Activated CD4-positive, alpha-beta T cell treated with anti-CD3 and anti-CD28 coated beads for 24 hours (primary cell): ENCODE measurements around the gene FBXW5.

Source experiments
- DNase-seq, 2 donors: peaks; one replicate each; pipeline ENCODE4 v3.0.0-alpha.2; 2020; ENCODE audit warnings: low read depth in 2 of 2

Gene FBXW5

DNA sequence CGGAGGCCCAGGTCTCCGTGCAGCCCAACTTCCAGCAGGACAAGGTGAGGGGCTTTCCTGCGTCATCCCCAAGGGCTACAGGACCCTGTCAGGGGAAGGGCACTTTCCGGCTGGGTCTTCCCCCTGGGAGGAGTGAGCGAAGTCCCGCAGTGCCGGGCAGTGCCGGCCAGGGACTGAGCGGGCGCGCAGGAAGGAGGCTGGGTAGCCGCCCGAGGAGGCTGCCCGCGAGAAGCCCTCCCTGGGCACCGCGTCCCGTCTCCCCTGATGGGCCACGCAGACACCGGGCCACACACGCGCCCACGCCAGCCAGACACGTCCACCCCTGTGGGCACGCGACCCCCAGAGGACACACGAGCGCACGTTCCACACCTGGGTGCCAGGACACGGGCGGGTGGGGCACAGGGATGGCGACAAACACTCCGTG lies 33.1 kb upstream of the FBXW5 start:
- no peak for DNase-seq

GRCh38 chr9:136977223-136977622 lies 32.7 kb upstream of the FBXW5 start, which contains the start of gene PTGDS:
TSS of gene PTGDS (plus strand) at chr9:136977504. CDS start at chr9:136977579, 75 bp downstream.
- DNase-seq: no peak

DNA sequence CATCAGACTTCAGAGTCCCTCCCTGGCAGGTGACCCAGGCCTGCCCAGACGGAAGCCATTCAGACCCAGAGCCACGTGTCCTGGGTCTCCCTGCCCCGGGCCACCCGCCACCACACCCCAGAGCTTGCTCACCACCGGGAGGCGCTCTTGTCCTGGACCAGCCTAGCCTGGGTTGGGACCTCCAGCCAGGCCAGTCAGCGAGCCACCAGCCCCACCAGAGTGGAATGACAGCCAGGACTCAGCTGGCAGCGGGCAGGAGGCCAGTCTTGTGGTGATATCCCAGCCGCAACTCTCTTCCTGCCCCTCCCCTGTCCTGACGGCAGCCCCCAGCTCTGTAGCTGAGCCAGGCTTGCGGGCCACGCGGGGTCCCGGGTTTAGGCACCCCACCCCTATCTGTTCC lies 31.1 kb upstream of the FBXW5 start:
- no peak for DNase-seq

GRCh38 chr9:136974817-136975535 lies 30.4 kb upstream of the FBXW5 start:
- DNase-seq: no peak

- DNase-seq: no peak
These were observed 29.4 kb upstream of the FBXW5 start for GRCh38 chr9:136973618-136974617.

- DNase-seq: no peak
These were observed 28.2 kb upstream of the FBXW5 start for GRCh38 chr9:136972743-136973142.

DNA sequence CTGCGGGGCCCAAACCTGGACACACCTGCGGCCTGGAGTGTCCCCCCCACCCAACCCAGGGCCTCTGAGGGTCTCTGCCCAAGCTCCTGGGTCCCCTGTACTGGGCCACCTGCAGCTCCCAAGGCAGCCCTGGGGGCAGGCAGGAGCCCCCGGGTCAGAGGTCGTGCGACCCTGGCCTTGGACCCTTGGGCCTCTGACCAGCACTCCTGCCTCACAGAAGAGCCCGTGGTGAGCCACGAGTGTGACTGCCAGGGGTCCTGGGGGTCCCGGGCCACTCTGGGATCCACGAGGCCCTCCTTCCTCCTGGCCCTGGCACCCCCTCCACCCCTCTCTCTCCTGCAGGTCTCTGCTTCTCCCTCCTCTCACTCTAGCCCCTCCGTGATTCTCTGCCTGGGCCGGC lies 27.8 kb upstream of the FBXW5 start:
- no peak for DNase-seq

DNA sequence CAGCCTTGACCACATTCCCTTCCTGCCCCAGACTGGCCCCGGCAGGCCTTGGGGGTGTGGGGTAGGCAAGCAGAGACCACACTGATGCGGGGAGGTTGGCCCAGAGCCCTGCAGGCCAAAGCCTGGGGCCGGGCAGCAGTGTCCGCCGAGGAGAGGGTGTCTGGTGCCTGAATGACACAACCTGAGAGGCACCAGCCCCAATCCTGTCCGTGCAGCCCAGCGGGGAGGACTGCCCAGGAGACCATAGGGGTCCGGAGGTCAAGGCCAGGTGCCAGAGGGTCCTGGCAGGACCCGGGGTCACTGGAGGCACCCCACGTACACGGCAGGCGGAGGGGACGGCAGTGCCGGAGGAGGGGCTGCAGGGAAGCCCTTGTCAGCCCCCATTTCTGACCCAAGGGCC lies 27.2 kb upstream of the FBXW5 start:
- no peak for DNase-seq

DNA sequence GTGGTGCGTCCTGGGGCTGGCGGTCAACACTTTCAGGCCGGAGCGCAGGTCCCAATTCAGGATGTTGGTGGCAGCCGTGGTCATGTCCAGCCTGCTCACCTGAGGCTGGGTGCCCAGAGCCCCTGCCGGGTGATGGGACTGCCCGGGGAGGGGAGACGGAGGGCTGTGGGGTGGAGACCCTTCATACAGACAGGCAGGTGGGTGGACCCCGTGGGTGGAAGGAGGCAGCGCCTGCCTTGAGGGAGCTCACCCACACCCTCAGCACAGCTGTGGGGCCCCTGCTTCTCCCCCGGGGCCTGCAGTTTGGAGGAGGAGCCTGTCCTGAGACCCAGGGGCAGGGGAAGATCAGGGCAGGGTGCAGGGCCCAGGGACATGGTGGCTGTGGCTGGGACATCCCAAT lies 25.8 kb upstream of the FBXW5 start:
- DNase-seq: no peak

GRCh38 chr9:136969774-136970173 lies 25.2 kb upstream of the FBXW5 start:
- no peak for DNase-seq

DNA sequence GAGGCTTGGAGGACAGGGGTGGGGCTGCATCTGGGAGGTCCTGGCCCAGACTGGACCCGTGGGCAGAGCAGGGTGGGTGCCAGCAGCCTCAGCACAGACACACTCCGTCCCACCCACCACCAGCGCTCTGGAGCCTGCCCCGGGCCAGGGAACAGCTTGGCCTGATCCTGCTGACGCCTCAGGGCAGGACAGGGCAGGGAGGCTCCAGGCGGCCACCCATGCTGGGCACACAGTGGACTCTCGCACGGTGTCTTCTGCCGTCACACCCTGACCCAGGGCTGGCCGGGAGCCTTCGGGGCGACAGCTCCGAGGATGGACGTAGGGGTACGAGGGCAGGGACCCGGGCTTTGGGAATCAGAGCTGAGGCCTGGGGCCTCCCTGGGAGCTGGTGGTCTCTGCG lies 24.6 kb upstream of the FBXW5 start:
- DNase-seq: no peak

GRCh38 chr9:136968333-136969127 lies 24.0 kb upstream of the FBXW5 start:
- no peak for DNase-seq

DNA sequence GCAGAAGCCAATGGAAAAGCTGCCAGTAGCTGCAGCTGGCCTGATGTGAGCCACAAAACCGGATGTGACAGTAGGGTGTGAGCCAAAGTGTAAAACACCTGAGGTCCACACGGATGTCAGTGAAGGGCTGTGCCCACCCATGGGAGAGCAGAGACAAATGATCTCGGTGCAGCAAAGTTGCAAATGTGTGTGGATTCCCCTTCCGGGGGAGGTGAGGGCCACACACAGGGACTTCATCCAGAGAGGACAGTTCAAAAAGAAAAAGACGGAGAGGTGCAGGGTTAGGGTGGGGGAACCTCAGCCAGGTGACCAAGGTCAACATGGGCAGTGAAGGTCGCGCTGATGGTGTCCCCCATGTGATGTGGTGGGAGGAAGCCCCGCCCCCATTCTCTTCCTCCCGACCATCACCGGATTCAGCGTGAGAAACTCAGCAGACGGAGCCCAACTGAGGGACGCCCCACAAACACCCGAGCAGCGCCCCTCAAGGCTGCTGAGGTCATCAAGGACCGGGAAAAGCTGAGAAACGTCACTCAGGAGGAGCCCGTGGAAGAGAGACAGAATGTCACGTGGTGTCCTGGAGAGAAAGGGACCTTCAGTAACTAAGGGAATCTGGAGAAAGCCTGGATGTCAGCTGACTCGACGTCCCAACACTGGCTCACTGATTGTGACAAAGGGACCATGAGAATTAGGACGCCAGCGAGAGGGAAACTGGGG lies 21.4 kb upstream of the FBXW5 start:
- no peak for DNase-seq

GRCh38 chr9:136964833-136965422 lies 20.4 kb upstream of the FBXW5 start:
- no peak for DNase-seq

DNA sequence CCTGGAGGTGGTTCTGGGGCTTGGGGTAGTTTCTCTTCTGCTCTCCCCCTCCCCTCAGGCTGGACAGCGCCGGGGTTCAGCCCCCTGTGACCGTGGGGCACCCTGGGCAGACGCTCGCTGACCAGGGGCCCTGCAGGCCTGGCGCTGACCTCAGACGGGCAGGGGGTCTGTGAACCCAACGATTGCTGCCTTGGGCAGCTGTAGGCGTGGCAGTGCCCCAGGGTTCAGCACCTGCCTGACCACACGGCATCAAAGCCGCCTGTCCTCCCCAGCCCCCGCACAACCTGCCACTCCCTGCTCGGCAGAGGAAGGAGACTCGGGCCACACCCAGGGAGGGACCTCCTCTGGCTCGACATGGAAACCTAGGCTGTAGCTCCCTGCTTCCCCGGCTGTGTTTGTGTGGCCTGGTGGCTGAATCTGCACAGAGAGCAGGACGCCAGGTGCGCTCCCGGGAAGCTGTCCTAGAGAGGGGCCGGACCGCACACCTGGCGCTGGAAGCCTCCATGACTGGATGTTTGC lies 19.7 kb upstream of the FBXW5 start:
- DNase-seq: no peak

- DNase-seq: no peak
These were observed 19.2 kb upstream of the FBXW5 start for GRCh38 chr9:136963751-136964150.

DNA sequence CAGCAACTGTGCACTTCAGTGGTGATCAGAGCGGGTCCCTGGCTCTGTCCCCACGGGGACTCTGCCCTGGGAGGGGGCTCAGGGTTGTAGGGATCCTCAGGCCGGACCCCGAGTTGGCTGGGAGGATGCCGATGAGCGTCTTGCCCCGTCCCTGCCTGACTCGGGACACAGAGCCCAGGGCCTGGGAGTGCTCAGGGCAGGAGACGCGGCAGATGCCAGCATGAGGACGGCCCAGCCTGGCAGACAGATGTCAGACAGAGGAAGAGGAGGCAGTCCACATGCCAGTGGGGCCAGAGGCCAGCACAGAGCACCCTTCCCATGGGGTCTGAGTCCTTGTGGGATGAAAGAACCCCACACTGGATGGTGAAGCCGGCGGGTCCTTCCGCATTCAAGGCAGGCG lies 18.8 kb upstream of the FBXW5 start:
- no peak for DNase-seq

- DNase-seq: no peak
These were observed 18.2 kb upstream of the FBXW5 start for GRCh38 chr9:136962701-136963248.

GRCh38 chr9:136962163-136962562 lies 17.6 kb upstream of the FBXW5 start:
- no peak for DNase-seq

DNA sequence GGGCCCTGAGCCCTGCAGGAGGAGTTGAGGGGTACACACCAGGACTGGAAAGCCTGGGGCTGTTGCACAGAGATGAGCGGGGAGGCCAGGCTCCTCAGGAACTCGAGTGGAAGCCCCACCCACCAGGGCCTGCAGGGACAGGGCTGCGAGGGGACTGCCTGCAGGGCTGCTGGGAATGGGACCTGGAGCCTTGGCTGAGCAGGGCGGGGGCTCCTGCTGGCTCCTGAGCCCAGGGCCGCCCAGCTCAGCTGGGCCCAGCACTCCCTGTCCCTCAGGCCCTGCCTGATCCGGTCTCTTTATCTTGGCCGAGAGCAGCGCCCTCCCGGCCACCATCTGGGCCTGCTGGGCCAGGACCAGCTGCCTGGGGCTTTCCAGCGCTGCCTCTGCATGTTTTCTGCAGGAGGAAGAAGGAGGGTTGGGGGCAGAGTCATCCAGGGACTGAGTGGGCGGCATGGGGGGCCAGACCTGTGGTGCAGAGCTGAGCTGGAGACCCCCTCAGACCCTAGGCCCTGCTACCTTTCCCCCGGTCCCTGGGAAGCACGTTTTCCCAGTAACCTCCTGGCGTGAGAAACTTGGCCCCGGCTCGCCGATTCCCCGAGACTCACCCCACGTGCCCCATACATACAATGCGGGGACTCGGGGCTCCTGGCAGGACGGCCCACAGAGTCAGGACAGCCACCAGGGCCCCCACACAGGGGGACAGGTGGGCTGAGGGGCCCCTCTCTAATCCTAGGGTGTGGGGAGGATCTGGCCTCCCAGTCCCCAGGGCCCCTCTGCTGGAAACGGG lies 16.9 kb upstream of the FBXW5 start:
- DNase-seq: no peak
